GM21825 (cell line): ENCODE data around the gene ATPAF1.

Experiments used
- ATAC-seq: cut with Tn5 transposase; IDR thresholded peaks from one replicate; pipeline ENCODE4 v1.9.1; 2021; ENCODE audit warnings: mild to moderate bottlenecking, moderate library complexity; ENCODE audit not compliant: unreplicated experiment

Gene ATPAF1

DNA sequence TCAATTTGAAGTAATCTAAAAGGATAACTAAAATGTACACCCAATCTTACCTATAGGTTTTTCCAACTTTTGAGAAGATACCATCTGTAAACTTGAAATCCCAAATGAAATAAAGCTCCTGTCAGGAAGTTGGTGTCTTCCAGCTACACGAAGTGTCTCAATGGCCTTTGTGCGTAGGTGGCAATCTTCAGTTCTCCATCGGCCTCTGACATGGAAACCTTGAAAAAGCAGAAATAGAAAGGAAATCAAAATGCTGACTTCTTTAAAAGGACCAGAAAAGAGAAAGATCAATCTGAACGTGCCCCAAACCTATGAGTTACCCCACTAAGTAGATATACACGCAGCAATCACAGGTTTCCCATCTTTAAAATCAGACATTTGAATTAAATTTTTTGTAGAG lies 74.1 kb downstream of the ATPAF1 start:
- no peak for ATAC-seq

DNA sequence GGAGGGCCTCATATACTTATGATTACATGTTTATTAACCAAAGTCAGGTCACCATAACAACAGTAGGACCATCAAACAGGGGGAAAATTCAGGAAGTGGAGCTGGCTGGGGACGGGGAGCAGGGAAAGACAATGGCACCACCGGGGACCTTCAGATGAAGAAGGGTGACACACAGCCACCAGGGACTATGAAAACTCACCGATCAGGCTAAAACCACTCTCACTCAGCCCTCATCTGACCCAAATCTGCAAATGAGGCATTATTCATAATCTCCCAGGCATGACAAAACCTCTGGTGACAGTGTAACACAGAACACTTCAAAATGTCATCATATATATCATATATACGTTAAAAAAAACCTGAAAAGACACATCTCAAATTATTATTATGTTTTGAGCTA lies 75.3 kb downstream of the ATPAF1 start:
- no peak for ATAC-seq

DNA sequence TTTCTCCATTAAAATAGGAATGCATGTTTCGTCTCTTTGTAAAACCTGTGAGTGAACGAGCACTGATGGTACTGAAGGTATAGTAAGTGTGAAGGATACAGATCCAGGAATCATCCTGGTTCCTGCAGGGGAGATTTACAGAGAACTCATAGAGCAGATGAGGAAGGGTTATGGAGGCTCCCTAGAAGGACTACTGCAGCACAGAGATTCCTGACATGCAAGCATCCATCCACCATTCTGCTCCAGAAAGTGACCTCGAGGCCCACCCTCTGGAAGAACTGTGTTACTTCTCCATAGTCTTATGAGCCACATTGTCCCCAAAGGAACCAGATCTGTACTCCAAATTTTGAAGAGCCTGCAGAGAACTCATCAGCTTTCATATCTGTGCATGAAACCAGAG lies 78.6 kb downstream of the ATPAF1 start:
- no peak for ATAC-seq

DNA sequence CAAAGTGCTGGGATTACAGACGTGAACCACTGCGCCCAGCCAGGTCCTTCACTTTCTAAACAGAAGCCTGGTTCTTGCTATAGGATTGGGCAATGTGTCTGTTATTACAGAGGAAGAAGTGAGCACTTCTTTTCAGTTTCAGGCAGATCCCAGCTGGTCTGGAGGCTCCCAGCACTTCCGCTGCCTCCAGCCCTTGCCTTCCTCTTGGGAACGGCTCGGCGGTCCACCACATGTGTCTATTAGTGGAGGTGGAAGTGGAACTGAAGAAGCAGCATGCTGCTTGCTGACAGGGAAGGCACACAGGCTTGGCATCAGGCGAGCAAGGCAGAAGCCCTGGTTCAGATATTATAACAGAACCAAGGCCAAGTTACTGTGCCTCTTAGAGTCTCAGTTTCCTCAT lies 81.1 kb downstream of the ATPAF1 start:
- no peak for ATAC-seq

DNA sequence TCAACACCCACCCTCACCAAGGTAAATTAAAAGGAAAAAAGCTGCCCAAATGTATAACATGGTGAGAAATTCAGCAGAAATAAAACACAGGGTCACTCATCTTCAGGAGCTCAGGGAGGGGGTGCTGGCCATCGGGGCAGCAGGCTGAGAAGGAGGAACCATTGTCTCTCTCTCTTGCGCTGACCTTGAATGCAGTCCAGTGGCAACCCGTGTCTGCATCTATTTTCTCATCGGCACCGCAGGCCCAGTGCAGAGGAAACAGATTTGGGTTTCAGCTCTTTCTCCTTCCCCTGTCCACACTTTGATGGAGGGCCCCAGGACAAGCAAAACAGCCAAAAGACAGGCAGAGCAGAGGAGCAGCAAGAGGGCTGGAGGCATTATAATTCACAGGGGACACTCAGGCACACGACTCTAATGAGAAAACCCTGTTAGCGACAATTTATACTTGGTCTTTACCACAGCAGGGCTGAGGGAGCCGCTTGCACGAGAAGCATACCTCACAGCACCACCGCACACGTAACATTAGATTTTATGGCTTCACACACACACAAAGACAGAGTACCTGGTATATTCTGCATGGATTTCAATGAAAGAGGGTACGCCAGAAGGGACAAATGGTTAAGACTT lies 82.7 kb downstream of the ATPAF1 start:
- ATAC-seq: no peak

DNA sequence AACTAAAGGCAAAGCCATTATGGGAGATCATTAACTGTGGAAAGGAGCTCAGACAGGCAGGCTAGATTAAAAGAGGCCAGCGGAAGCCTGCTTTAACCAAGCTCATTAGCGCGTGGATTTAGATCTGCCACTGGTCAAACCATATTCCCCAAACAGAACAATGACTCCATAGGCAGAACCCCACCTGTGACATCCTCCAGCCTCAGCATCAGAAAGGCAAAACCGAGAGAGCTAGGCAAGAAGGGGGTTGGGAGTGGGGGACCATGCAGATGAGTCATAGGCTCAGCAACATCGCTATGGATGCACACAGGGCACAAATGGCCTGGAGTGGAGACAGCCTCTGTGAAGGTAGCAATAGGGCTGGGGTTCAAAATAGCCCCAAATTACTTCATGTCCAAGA lies 84.7 kb downstream of the ATPAF1 start:
- ATAC-seq: no peak

DNA sequence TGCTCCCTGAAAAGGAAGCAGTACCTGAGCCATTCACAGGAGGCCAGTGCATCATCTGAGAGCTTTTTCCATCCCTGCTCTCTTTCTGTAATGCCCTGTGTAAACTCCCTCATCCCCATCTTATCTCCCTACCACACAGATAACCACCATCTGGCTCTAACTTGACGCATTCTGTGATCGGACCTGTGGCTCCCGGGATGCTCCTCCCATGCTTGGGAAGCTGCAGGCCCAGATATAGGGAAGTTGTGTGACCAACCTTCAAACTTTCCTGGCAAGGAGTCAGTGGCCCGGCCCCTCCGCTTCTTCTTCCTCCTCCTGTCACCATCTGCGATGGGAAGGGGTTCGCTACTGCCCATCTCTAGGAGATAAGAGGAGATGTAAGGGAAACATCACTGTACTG lies 85.2 kb downstream of the ATPAF1 start:
- no peak for ATAC-seq
